OCI-LY7 (cell line): ENCODE measurements around the gene GSG1L2. TPM values are rescaled to one million over a fixed set of nuclear protein-coding genes. Genes with fewer than 3 reads are reported as not detected.
"Not testable (repeated sequence)": the region's sequence is repeated elsewhere in the genome, so short reads cannot be mapped to it uniquely, and the experiment has no call there.

ENCODE experiments used
- BruUV-seq: library from RNA; stranded (reverse); fragments of 400-500 nt; replicated peaks from 2 replicates; lab custom pipeline; 2021; lab: Mats Ljungman, UMichigan
- CTCF ChIA-PET: fragments of 300-600 bp; sonication (Branson Sonifier 250); formaldehyde crosslinking; loops from one replicate; lab custom pipeline; 2022; ENCODE audit warnings: antibody characterized with exemption; ENCODE audit not compliant: unreplicated experiment; lab: Charles Lee
- POLR2A ChIA-PET: fragments of 300-600 bp; sonication (Branson Sonifier 250); formaldehyde crosslinking; loops from one replicate; lab custom pipeline; 2022; ENCODE audit warnings: antibody characterized with exemption; lab: Charles Lee
- DNase-seq: peaks from one replicate; pipeline ENCODE4 v3.0.0-alpha.2; 2015; ENCODE audit warnings: low spot score
- H2AFZ ChIP-seq: fragments of 200-600 bp; sonication (generic), shearing (Covaris generic); 2 replicates; pipeline ENCODE4 v1.6.1; 2014; ENCODE audit warnings: mild to moderate bottlenecking, antibody characterized with exemption, low read length, moderate library complexity
- H3K27ac ChIP-seq: fragments of 200-600 bp; sonication (generic); 2 replicates; pipeline ENCODE4 v1.5.1; 2014; ENCODE audit warnings: mixed run types, low read depth, mild to moderate bottlenecking, moderate library complexity, low read length, inconsistent platforms; ENCODE audit not compliant: poor library complexity, severe bottlenecking
- H3K36me3 ChIP-seq: fragments of 200-600 bp; sonication (generic); 2 replicates; pipeline ENCODE4 v1.6.1; 2014; ENCODE audit warnings: mild to moderate bottlenecking, antibody characterized with exemption, low read length, moderate library complexity, mixed read lengths; ENCODE audit not compliant: insufficient read depth
- H3K4me1 ChIP-seq: fragments of 200-600 bp; sonication (generic); 2 replicates; pipeline ENCODE4 v1.5.1; 2014; ENCODE audit warnings: mild to moderate bottlenecking, low read length; ENCODE audit not compliant: insufficient read depth, poor library complexity, severe bottlenecking
- H3K4me2 ChIP-seq: fragments of 200-600 bp; sonication (generic); 2 replicates; pipeline ENCODE4 v1.6.1; 2014; ENCODE audit warnings: mild to moderate bottlenecking, low read length
- H3K4me3 ChIP-seq: fragments of 200-600 bp; sonication (generic); 2 replicates; pipeline ENCODE4 v1.5.1; 2014; ENCODE audit warnings: mild to moderate bottlenecking, low read depth, low read length; ENCODE audit not compliant: poor library complexity, severe bottlenecking
- H3K79me2 ChIP-seq: fragments of 200-600 bp; sonication (generic); 2 replicates; pipeline ENCODE4 v1.6.1; 2016; ENCODE audit warnings: low read depth, mild to moderate bottlenecking, low read length, moderate library complexity, mixed read lengths; ENCODE audit not compliant: insufficient read depth
- H3K9me2 ChIP-seq: fragments of 200-600 bp; sonication (generic); 2 replicates; pipeline ENCODE4 v1.6.1; 2016; ENCODE audit warnings: mild to moderate bottlenecking, low read length, mixed read lengths; ENCODE audit not compliant: insufficient read depth
- H3K9me3 ChIP-seq: fragments of 200-600 bp; sonication (generic); 2 replicates; pipeline ENCODE4 v1.6.1; 2014; ENCODE audit warnings: mild to moderate bottlenecking, mixed run types, low read length, mixed read lengths
- H4K20me1 ChIP-seq: fragments of 200-600 bp; sonication (generic); 2 replicates; pipeline ENCODE4 v1.6.1; 2014; ENCODE audit warnings: mild to moderate bottlenecking, antibody characterized with exemption, low read length, moderate library complexity, mixed read lengths; ENCODE audit not compliant: insufficient read depth
- EZH2phosphoT487 ChIP-seq: fragments of 200-600 bp; sonication (generic); IDR thresholded peaks from 2 replicates; pipeline ENCODE4 v1.6.1; 2018; ENCODE audit warnings: low read depth, borderline replicate concordance, mild to moderate bottlenecking, mixed run types, antibody characterized with exemption, low read length, moderate library complexity, mixed read lengths
- intact Hi-C: fragments of 100-400 bp; cut with micrococcal nuclease; formaldehyde crosslinking; loops from one replicate; pipeline ENCODE4 v1.10.0; 2022; ENCODE audit not compliant: unreplicated experiment
- total RNA-seq, 2 experiments: library from RNA; depleted of rRNA in 1 of 2; stranded (reverse); fragments of >200 nt in 1 of 2; shearing (Covaris generic) in 1 of 2; gene quantifications; 2 replicates each; pipeline ENCODE4 v1.2.3, GENCODE V29; 2014 to 2022
- TF ChIP-seq, protein P1 (sequence below): fragments of 200-600 bp; sonication (generic); conservative IDR thresholded peaks from 2 replicates; pipeline ENCODE4 v1.5.1; 2014; ENCODE audit warnings: mild to moderate bottlenecking, antibody characterized with exemption, low read length, moderate library complexity, mixed read lengths

GSG1L2 gene
- total RNA-seq, 2 experiments from 2014 or later: not detected

DNA sequence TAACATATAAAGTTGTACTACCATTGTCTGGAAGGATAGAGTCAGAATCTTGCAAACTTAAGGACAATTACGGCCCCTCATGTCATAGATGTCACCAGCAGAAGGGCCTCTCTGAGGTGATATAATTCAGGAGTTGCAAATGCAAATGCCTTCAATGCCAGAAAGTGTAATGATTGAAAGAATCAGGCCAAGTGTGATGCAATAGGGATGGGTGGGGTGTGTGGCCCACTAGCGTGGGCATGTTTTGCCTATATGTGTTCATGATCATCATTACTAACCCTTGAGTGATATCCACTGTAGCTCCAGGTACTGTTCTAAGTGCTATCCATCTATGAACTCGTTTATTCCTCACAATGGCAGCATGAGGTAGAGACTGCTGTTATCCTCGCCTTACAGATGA lies 31.6 kb downstream of the GSG1L2 start:
- TF ChIP-seq EZH2phosphoT487: no peak
- TF ChIP-seq, protein P1, sequence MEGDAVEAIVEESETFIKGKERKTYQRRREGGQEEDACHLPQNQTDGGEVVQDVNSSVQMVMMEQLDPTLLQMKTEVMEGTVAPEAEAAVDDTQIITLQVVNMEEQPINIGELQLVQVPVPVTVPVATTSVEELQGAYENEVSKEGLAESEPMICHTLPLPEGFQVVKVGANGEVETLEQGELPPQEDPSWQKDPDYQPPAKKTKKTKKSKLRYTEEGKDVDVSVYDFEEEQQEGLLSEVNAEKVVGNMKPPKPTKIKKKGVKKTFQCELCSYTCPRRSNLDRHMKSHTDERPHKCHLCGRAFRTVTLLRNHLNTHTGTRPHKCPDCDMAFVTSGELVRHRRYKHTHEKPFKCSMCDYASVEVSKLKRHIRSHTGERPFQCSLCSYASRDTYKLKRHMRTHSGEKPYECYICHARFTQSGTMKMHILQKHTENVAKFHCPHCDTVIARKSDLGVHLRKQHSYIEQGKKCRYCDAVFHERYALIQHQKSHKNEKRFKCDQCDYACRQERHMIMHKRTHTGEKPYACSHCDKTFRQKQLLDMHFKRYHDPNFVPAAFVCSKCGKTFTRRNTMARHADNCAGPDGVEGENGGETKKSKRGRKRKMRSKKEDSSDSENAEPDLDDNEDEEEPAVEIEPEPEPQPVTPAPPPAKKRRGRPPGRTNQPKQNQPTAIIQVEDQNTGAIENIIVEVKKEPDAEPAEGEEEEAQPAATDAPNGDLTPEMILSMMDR: no peak
- H3K9me2 ChIP-seq: no peaks in the 10 kb centered on the region
- H3K9me3 ChIP-seq: no peaks in the 10 kb centered on the region
- intact Hi-C loops: no loop called here
- H3K4me1 ChIP-seq: no peaks in the 10 kb centered on the region
- POLR2A ChIA-PET: no interaction called here
- BruUV-seq: no TSS peak
- no peak overlapping the region for H3K4me2 ChIP-seq
- no peaks in the 10 kb centered on the region for H3K36me3 ChIP-seq
- CTCF ChIA-PET: no interaction called here
- H3K27ac ChIP-seq: no peak overlapping the region
- no peaks in the 10 kb centered on the region for H4K20me1 ChIP-seq
- no peak overlapping the region for H2AFZ ChIP-seq
- H3K4me3 ChIP-seq: no peak overlapping the region
- no peak for DNase-seq
- no peaks in the 10 kb centered on the region for H3K79me2 ChIP-seq

DNA sequence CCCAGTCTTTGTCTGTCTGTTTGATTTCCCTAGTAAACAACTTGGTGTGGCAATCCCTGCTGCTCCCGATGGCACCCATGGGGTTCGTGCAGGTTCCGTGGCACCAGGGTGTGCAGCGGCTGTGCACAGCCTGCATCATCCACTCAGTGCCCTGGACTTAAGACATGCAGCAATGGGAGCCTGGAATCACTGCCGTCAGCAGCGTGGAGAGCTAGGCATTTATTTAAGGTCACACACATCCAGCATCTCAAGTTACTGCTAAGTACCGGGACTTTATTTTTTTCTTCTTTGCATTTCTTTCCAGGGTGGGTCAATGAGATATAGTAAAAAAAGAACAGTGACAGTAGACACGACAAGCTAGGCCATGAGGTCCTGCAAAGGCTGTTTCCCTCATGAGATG lies 33.3 kb downstream of the GSG1L2 start:
- Histone ChIP-seq H3K9me2 (no peaks in the 10 kb centered on the region), H3K4me1 (no peaks in the 10 kb centered on the region), H3K9me3 (no peaks in the 10 kb centered on the region), H3K27ac (no peak overlapping the region), H3K36me3 (no peaks in the 10 kb centered on the region), H2AFZ (no peak overlapping the region), H3K4me2 (no peak overlapping the region), H4K20me1 (no peaks in the 10 kb centered on the region), H3K79me2 (no peaks in the 10 kb centered on the region), H3K4me3 (no peak overlapping the region)
- TF ChIP-seq EZH2phosphoT487: no peak
- TF ChIP-seq, protein P1: no peak
- intact Hi-C loops: no loop called here
- ChIA-PET CTCF (no interaction called here), POLR2A (interaction anchor here (0.5 kb wide), 1 partner anchor 286 kb away, joined by 3 read pairs; no protein-coding TSS in a partner anchor)
- no peak for DNase-seq
- BruUV-seq: no TSS peak

DNA sequence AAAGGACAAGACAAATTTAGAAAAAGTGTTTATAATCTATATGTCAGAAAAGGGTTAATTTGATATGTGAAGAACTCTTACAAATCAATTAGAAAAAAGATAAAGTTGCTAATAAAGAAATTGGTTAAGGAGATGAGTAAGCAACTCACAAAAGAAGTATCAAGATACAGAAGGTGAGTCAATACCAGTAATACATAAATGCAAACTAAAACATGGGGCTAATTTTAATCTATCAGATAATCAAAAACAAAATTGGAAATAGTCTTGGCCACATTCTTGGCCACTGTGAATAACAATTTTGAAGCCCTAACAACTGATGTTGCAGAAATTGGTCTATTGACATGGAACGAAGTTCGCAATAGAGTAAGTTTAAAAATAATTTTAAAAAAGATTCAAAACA lies 37.3 kb downstream of the GSG1L2 start:
- BruUV-seq: no TSS peak

DNA sequence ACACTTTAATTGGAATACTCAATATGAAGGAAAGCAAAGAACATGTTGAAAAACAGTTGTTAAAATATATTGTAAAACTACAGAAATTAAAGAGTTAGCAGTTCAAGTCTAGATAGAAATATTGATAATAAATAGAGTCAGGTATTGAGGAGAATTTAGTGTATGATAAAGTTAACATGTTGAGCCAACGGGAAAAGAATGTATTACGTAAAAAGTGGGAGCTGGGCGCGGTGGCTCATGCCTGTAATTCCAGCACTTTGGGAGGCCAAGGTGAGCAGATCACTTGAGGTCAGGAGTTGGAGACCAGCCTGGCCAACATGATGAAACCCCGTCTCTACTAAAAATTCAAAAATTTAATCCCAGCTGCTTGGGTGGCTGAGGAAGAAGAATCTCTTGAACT lies 38.4 kb downstream of the GSG1L2 start:
- H2AFZ ChIP-seq, H3K9me2 ChIP-seq, POLR2A ChIA-PET, CTCF ChIA-PET, BruUV-seq, H3K79me2 ChIP-seq, H3K36me3 ChIP-seq, H3K4me3 ChIP-seq, H3K4me2 ChIP-seq, H3K9me3 ChIP-seq, intact Hi-C loops, H3K27ac ChIP-seq, H3K4me1 ChIP-seq, H4K20me1 ChIP-seq, DNase-seq: not testable (repeated sequence)

More for the DNA sequence above, 37.3 kb downstream of the GSG1L2 start:
- POLR2A ChIA-PET: no interaction called here
- H3K36me3 ChIP-seq: no peaks in the 10 kb centered on the region
- DNase-seq: no peak
- no peak overlapping the region for H3K27ac ChIP-seq
- no peak overlapping the region for H2AFZ ChIP-seq
- H3K9me2 ChIP-seq: no peaks in the 10 kb centered on the region
- H3K4me3 ChIP-seq: no peak overlapping the region
- H3K9me3 ChIP-seq: no peaks in the 10 kb centered on the region
- H3K4me1 ChIP-seq: no peaks in the 10 kb centered on the region
- TF ChIP-seq, protein P1: no peak
- no peak for TF ChIP-seq EZH2phosphoT487
- no peaks in the 10 kb centered on the region for H3K79me2 ChIP-seq
- H4K20me1 ChIP-seq: no peaks in the 10 kb centered on the region
- intact Hi-C loops: no loop called here
- H3K4me2 ChIP-seq: no peak overlapping the region
- CTCF ChIA-PET: no interaction called here
